GM08714 (cell line): ENCODE measurements around the gene EPHB2.

Experiments used
- H3K4me3 ChIP-seq: fragments of 200-500 bp; sonication (Bioruptor generic); 2 replicates; pipeline ENCODE4 v1.5.1; 2014; ENCODE audit warnings: mild to moderate bottlenecking, low read length, inconsistent platforms
- ZNF274 ChIP-seq: IDR thresholded peaks from 2 replicates; pipeline ENCODE4 v1.6.1; 2012; ENCODE audit warnings: mild to moderate bottlenecking, low read depth, low read length

Gene EPHB2

DNA sequence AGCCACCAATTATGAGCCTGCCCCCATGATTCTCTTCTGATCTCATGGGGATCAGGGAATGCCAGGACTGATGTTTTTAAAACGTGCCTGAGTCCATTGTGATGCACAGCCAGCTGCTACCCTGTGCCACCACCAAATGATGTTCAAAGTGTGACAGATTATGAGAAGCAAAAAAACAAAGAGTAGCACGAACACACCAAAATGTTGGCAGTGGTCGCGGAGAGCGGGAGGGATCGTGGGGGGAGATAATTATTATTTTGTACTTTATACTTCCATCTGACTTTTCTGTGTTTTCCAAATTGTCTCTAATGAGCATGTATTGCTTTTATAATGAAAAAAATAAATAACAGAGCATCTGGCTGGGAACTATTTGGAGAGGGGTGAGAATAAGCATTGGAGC lies 50.5 kb downstream of the EPHB2 start:
- TF ChIP-seq ZNF274: no peak
- no peak overlapping the region for H3K4me3 ChIP-seq

DNA sequence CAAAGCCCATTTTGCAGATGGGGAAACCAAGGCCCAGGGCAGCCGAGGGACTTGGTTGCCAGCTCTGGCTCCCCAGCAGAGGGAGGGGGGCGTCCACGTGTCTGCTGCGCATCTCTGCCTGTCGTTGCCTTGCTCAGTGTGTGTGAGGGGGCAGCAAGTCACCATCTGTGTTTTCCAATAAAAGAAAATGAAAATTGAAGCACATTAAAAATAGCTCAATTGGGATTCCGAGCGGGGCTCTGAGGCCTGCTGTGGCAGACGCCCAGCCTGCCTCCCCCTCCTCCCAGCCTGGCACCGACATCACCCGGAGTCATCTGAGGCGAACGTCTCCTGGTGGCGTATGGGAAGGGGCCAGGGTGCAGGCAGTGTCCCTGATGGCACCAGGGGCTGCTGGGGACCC lies 51.2 kb downstream of the EPHB2 start:
- H3K4me3 ChIP-seq: no peak overlapping the region
- no peak for TF ChIP-seq ZNF274

DNA sequence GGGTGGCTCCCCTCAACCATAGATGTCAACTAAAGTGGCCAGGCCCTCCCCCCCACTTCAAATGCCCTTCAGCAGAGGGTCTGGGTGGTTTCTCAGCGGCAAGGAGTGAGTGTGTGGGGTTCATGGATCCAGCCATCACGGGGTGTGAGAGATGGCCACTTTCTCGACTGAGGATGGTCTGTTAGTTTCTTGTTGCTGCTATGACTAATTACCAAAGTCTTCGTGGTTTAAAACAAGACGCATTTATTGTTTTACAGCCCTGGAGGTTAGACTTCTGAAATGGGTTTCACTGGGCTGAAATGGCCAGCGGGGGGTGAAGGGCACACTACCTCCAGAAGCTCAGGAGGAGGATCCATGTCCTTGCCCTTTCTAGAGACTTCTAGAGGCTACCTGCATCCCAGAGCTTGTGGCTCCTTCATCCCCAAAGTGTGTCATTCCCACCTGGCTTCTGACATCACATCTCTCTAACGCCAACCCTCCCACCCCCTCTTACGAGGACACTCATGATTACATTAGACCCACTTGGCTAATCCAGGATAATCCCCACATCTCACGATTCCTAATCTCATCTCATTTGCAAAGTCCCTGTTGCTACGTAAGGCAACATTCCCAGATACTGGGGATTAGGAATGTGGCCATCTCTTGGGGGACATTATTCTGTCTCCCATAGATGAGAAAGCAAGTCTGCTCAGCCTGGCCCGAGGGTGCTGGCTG lies 53.0 kb downstream of the EPHB2 start:
- no peak for TF ChIP-seq ZNF274
- no peak overlapping the region for H3K4me3 ChIP-seq

DNA sequence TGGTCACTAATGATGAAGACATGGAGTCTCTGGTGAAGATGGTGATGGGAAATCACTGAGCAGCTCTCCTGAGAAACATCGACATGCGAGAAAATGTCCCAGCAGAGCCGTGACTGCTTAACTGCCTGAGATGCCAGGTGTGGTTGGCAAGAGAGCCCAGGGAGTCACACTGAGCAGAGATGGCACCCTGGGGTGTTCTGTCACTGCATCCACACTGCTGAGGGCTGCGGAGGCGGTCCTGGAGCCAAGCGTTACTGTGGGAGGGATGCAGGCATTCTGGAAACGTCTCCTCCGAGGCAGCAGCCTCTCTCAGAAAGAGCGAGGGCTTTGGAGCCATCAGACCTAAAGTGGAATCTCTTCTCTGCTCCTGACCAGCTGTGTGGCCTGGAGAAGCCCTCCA lies 57.2 kb downstream of the EPHB2 start:
- no peak for TF ChIP-seq ZNF274
- no peak overlapping the region for H3K4me3 ChIP-seq

DNA sequence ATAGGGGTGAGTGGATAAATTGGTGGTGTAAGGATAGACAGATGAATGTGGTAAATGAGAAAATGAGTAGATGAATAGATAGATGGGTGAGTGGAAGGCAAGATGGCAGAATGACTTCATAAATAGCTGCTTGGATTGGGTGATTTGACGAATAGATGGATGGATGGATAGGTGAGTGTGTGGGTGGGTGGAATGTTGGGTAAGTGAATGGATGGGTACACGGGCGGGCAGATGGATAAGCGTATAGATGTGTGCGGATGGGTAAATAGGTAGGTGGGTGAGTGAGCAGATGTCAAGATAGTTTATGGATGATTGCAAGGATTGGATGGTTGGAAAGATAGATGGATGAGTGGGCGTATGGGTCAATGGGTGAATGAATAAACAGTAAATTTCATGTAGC lies 59.3 kb downstream of the EPHB2 start:
- no peak for TF ChIP-seq ZNF274
- H3K4me3 ChIP-seq: no peak overlapping the region

DNA sequence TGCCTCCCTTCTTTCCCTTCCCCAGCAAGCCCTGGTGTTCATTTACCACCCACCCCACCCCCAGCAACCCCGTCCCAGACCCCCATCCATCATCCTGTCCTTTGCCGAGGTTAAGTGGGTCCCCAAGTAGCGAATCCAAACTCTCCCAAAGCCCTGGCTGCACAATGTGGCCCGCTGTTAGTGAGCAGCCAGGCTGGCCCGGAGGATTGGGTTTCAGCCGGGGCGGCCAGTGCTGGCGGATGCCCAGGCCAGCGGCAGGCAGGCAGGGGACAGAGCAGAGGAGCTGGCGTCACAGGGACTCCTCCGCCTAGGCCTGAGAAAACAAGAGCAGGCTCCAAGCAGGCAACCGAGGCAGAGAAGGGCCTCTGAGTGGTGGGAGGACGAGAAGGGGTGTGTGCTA lies 61.4 kb downstream of the EPHB2 start:
- no peak overlapping the region for H3K4me3 ChIP-seq
- TF ChIP-seq ZNF274: no peak

DNA sequence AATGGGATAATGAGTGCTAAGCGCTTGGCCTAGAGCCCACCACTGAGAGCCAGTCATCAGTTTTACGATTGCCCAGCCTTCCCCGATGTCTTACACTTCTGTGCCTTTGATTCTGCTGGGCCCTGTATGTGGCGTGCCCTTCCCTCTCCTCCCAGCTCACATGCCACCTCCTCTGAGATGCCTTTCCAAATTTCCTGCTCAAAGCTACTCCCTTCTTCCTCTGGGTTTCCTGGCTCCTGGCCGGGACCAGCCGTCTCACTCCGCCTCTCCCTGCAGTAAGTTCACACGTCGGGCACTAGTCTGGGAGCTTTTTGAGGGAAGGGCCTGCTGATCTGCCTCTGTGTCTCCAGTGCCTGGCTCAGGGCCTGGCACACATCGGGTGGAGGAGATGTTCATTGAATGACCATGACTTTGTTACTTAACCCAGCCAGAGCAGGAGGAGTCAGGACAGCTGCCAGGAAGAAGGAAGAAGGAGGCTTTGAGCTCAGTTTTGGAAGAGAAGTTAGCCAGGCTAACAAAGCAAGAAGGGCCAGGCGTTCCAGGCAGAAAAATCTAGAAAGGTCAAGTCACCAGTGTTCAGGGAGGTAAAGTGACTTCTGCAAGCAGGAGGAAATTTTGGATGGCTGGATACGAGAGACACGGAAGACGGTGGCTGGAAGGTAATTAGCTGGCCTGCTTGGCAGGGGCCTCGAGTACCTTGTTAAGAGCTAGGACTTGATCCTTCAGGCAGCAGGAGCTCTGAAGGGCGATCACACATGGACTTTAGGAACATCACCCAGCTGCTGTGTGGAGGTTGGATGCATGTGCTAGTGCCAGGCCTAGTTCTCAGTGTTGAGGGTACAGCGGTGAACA lies 63.6 kb downstream of the EPHB2 start:
- TF ChIP-seq ZNF274: no peak

DNA sequence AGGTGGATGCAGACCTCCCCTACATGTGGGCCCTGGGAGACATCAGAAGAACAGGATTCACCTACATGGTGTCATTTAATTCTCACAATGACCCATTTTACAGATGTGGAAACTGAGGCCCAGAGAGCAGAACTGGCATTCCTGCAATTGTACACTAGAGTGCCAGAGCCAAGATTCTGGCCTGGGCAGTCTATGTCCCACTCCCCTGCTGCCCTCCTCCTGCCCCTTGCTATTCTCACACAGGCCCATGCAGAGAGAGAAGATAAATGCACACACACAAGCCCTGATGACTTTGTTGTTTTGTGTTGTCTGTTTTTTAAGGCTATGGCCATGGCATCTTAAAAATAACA lies 64.2 kb downstream of the EPHB2 start:
- no peak for TF ChIP-seq ZNF274
- no peak overlapping the region for H3K4me3 ChIP-seq

More for the DNA sequence above, 63.6 kb downstream of the EPHB2 start:
- H3K4me3 ChIP-seq: no peak overlapping the region

DNA sequence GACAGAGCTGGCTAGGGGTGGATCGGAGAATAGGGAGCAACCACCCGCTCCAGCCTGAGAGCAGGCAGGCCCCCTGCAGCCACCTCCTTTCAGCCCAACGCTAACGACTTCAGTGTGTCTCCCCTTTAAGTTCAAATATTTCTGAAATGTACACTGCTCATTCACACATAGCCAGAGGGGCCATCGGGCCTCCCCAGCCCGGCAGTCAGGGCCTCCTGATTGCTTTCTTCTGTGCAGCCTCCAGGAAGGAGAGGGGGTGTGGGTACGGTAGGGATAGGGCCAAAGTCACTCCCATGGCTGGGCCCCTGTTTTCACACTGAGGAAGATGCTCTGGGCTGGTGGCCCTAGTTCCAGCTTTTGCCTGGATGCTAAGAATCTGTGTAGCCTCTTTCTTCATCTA lies 64.8 kb downstream of the EPHB2 start:
- H3K4me3 ChIP-seq: no peak overlapping the region
- no peak for TF ChIP-seq ZNF274

DNA sequence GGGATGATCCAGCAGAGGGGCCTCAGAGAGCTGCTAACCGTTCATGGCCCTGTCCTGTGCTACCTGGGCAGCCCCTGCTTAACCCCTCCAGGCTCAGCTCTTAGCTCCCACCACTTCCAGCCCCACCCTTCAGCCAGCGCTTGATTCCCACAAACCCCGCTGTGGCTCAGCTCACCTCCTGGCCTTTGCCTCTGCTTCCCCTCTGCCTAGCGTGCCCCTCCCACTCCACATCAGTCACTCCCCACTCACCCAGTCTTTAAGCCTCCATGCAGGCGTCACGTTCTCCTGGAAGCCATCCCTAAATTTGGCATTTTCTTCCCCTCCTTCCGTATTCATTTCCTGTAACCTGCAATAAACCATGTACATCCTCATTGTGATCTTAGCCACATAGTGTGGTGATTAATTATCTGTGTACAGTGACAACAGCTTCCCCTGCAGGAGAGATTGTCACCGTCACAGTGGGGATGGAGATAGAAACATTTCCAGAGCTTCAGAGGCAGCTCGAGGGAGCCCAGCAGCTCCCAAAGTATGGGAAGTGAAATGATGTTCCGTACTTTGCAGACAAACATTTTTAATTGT lies 65.5 kb downstream of the EPHB2 start:
- H3K4me3 ChIP-seq: no peak overlapping the region

DNA sequence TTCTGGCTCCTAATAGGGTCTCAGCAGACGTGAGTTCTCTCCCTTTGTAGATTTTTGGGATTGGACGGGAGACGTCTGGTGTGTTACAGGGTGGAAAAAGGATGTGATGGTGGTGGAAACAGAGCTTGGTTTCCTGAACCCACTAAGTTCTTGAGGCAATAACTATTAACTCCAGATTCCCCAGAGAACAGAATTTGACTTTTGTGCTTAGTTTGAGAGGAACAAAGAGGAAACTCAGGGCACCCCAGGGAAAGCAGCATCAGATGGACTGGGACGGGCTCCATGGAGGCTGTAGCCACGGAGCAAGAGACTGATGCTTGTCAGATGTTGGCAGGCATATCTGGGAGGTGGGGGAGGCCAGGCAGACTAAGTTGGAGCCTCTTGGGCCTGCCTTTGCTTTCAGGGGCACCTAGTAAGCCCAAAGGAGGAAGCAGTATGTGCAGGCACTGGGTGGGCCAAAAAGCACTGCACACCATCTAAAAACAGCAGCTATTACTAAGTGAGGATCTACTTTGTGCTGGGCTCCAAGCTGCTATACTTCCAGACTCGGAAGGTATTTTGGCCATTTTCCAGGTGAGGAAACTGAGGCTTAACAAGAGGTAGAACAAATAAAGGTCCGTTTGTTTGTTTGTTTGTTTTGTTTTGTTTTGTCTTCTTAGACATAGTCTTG lies 66.9 kb downstream of the EPHB2 start:
- TF ChIP-seq ZNF274: no peak
- no peak overlapping the region for H3K4me3 ChIP-seq

More for the DNA sequence above, 65.5 kb downstream of the EPHB2 start:
- TF ChIP-seq ZNF274: no peak

DNA sequence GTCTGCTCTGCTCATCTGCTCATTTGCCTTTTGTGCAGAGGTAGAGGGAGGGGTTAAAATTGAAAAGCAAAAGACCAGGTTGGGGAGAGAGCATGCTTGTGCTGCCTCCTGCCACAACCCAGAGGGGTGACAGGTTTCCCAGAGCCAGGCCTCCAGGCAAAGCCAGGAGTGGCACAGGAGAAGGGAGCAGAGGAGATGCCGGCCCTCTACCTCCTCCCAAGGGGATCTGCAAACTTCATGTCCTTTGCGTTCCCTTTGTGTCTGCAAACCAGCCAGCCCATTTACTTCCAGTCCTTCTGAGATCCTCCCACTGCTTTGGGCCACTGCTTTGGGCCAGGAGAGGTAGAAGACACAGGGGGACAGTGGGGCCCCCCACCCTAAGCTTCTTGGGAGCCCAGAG lies 67.8 kb downstream of the EPHB2 start:
- TF ChIP-seq ZNF274: no peak
- H3K4me3 ChIP-seq: no peak overlapping the region

DNA sequence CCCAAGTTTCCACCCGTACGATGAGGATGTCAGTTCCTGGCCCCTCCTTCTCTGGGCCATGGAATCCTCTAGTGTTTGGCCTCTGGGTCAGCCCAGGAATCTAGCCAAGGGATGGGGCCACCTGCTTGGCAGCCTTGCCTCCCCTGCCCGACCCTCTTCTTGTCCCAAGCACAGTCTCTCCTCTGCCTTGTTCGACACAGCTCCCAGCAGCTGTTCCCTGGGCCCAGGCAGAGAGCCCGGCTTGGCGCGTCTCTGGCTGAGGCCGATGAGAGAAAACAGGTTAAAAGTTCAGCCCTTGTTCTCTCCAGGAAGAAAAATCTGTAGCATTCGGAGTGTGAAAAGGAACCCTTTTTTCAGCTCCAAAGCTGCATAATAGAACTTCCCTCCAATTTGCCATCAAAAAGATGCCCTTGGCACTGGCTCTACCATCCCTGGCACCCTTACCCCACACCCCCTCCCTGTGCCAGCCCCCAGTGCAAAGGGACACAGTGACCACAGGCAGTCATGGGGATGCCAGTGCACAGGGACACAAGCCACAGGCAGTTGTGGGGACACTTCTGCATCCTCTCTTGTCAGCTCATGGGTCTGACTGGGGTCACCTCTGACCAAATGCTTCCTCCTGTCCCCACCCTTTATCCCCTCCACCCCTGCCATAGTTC lies 68.4 kb downstream of the EPHB2 start:
- H3K4me3 ChIP-seq: no peak overlapping the region
- TF ChIP-seq ZNF274: no peak

DNA sequence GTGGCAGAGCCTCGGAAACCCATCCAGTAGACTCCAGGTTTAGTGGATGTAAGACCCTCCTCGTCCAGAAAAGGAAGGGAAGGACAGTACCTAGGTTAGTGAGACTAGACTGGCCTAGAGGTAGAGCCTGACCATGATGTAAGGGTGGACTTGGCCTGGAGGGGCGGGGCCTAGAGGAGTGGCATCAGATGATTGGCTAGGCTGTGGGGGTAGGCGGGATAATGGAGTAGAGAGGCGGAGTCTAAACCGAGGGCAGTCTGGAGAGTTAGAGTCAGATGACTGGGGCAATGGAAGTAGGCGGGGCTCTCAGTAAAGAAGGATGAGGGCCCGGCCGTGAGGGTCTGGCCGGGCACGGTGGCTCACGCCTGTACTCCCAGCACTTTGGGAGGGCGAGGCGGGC lies 70.1 kb downstream of the EPHB2 start:
- no peak for TF ChIP-seq ZNF274
- no peak overlapping the region for H3K4me3 ChIP-seq
